Occipital lobe (tissue), 2 donors: ENCODE measurements around the gene RRAGC. TPM values are rescaled to one million over a fixed set of nuclear protein-coding genes. Genes with fewer than 3 reads are reported as not detected.
"Not testable (repeated sequence)": the region's sequence is repeated elsewhere in the genome, so short reads cannot be mapped to it uniquely, and the experiment has no call there.

ENCODE experiments used
- DNase-seq: peaks from one replicate; lab custom pipeline; 2025; lab: John Stamatoyannopoulos, UW
- total RNA-seq: library from RNA; depleted of rRNA; stranded (reverse); fragments of >200 nt; gene quantifications from one replicate; pipeline ENCODE4 v1.2.3, GENCODE V29; 2014

RRAGC gene
- total RNA-seq, 1 donor from 2014 or later = 19.0 TPM

DNA sequence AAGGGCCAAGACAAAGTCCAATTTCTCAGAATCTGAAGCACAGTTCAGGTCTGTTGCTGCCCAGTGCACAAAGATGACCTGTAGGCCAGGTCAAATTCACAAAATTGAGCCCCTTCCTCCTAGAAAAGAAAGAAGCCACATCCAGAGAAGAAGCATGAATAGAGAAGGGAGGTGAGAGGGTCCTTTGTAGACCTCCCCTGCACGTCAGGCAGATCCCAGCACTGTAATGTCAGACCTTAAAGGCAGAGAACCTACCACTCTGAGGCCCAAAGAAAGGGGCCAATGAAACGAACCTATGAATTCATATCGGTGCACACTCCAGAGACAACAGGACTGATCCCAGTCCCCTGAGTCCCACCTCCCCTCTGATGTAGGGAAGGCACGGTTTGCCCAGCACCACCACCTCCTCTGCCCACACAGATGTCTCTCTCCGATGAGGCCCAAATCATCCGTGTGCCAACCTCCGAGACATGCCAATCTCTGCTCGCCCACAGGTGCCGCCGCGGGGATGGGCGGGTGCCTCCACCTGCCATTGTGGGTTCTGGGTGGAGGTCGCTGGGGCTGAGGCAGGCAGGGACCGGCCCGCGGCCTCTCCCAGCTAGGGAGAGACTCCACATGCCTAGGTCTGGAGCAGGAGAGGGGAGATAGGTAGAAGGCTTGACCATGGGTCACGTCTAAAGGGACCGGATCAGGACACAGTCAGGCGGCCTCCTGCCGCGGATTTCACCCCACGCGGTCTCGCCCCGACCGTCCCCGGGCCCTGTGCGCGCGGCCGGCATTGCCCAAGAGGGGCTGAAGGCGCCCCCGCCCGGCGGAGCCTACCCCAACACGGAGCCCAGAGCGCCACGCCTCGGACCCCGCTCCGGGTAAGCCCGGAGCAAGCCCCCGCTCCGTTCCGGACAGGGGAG is 42.1 kb downstream of the RRAGC start:
- no peak for DNase-seq

GRCh38 chr1:38815903-38816627 is 43.5 kb downstream of the RRAGC start:
- DNase-seq = no peak

GRCh38 chr1:38814984-38815464 is 44.5 kb downstream of the RRAGC start:
- no peak for DNase-seq

- no peak for DNase-seq
These were observed 45.1 kb downstream of the RRAGC start for GRCh38 chr1:38814444-38814983.

DNA sequence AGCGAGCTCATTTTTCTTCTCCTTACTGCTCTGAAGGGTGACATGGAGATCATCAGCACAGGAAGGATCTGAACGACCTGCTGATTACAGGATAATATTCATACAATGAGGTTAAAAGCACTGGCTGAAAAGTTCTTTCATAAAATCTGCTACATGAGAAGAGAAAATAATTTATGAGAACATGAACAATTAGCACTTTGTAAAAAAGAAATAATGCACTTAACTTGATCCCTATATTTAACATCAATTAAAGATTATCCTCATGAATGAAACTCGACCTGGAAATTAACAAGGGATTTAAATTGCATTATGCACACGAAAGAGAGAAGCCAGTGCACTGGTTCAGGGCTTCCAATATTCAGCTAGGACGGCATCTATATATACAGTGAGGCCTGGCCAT is 46.6 kb downstream of the RRAGC start:
- DNase-seq = no peak

DNA sequence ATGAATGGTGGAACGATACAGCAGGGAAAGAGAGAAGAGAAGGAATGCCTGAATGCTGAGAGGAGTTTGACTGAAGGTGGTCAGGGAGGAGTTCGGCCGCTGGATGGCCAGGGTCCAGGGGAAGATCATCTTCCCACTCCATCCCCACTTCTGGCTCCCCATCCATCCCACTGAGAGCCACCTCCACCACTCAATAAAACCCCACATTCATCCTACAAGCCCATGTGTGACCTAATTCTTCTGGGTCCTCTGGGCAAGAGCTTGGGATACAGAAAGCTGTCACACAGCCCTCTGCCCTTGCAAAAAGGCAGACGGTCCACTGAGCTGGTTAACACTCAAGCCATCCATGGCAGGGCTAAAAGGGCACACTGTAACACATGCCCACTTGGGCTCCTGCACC is 48.1 kb downstream of the RRAGC start:
- not testable (repeated sequence) for DNase-seq

DNA sequence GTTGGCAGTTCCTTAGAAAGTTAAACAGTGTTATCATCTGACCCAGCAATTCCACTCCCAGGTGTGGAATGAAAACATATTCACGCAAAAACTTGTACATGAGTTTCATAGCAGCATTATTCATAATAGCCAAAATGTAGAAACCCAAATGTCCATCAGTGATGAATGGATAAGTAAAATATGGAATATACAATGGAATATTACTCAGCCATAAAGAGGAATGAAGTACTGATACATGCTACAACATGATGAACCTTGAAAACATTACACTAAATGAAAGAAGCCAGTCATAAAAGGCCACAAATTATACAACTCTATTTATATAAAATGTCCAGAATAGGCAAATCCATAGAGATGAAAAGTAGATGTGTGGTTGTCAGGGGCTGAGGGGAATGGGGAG is 53.5 kb downstream of the RRAGC start:
- DNase-seq = no peak

- DNase-seq = no peak
These were observed 54.5 kb downstream of the RRAGC start for GRCh38 chr1:38805036-38805435.

GRCh38 chr1:38804062-38804886 is 55.3 kb downstream of the RRAGC start:
- no peak for DNase-seq

DNA sequence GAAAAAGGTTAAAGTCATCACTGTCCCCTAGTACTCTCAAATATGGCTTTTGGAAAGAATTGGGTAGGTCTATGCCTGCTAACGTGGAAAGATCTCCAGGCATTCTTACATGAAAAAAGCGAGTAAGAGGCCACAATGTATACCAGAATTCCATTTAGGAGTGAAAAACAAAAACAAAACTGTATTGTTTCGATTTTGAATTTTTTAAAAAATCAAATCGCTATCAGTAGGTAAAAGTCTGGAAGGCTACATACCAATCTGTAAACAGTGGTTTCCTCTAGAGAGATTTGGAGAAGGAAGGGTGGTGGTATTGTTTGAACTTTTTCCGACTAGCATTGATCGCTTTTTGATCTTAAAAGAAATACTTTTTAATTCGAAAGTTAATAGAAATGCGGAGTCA is 55.9 kb downstream of the RRAGC start:
- DNase-seq = no peak

- no peak for DNase-seq
These were observed 58.6 kb downstream of the RRAGC start for GRCh38 chr1:38800720-38801671.

DNA sequence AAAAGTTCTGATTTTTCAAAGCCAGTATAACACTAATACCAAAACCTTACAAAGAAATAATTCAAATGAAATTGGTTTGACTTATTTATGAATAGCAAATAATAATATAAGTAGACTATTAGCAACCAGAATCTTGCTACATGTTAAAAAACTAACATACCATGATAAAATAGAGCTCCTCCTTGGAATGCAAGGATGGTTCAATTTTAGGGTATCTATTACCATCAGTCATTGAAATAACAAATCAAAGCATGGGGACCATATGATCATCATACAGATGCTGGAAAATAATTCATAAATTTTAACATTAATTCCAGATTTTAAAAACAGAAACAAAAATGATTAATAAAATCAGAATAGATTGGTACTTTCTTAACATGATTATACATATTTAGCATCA is 66.3 kb downstream of the RRAGC start:
- DNase-seq = no peak

DNA sequence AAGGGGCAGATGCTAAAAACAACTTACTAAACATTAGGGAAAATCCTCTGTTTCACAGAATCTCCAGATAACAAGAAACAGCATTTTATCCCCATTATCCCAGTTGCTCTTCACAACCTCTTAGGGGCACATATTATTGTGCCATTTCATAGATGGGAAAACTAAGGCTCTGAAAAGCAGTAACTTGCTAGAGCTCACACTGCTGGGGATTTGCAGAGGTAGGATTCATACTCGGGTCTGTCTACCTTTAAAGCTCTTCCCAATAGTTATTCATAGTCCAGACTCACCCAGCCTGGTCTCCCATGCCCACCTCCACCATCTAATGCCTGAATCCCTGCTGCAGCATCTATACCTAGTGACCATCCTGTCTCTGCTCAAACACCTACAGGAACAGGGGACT is 67.7 kb downstream of the RRAGC start:
- no peak for DNase-seq

GRCh38 chr1:38791164-38791515 is 68.4 kb downstream of the RRAGC start:
- DNase-seq = no peak

- DNase-seq = no peak
These were observed 69.0 kb downstream of the RRAGC start for GRCh38 chr1:38790422-38791163.

DNA sequence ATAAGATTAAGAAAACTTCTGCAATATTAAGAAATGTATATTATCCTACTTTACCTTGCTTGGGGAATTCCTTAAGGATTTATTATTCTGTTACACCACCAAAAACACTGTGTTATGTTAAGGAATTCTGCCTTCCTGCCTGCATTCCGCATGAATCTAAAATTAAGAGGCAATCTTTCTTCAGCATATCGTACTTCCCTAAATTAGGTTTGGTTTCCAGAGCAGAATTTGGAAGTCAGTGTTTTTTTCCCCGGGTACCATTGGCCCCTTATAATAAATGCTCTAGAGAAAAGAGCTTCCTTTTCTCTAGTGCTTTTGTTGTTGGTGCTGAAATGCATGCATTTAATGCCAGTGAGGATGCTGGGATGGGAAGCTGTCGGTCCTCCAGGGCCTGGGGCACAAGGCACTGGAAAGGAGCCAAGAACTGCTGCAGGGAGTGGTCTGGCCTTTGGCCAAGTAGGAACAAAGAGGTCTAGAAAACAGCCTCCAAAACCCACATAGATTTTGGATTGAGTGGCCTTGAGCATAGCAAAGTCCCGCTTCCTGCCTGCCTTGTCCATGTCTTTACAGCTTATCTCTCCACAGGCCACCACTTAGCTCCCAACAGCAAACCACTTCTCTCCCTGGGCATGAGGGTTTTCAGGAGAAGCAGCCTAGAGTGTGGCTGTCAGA is 69.9 kb downstream of the RRAGC start:
- DNase-seq = no peak

DNA sequence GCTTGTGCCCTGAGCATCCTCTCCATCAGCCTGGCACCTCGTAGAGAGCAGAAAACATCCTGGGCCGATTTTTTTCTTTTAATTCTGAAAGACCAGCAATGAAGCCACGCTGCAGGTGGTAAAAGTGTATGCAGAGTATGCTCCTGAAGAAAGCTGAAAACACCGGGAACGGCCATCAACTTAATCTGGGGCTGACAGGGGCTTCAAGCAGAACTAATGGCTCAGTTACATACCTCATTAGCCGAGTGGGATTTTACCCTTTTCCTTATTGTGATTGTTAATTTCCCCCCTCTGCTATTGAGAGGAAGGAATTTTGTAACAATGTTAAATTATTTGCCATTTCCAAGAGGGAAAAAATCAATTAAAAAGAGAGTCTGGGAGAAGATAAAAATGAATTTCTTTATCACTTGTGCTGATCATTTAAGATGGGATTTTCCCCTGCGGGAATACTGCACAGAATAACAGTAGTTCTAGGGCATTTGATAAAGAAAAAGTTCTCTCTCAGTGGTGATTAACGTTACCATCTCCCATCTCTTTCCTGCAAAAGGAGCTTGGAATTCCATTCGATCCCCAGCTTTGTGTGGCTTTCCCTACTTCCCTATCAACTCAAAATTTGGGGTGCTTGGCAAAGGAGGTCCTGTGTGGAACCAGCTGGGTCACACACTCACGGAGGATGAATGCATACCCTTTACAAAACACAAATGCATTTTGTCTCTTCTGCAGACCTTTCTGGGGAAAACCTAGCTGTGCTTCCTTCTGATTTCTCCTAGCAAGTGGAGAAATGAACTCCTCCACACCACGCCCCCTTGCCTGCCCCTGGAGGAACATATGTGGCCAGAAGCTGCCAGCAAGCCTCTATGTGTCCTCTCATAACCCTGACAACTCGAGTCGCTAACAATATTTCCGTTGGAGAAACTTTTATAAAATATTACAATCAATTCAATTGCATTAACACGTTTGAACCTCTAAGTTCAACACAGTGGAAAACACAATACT is 70.9 kb downstream of the RRAGC start:
- DNase-seq = no peak
